HS-5 (cell line): ENCODE data around the gene NAALAD2.

Experiments
- DNase-seq: peaks from one replicate; pipeline ENCODE4 v3.0.0-alpha.2; 2012; ENCODE audit warnings: low read depth

Gene NAALAD2

DNA sequence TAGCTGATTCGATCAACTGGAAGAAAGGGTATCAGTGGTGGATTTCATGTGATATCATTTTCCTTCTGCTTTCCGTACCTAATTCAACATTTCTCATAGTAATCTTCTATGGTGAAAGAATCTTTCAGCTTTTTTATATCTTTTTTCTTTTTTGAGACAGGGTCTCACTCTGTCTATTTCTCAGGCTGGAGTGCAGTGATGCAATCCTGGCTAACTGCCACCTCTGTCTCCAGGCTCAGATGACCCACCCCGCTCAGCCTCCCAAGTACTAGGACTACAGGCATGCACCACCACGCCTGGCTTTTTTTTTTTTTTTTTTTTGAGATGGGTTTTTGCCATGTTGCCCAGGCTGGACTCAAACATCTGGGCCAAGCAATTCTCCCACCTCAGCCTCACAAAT, 107.0 kb downstream of the NAALAD2 start:
- DNase-seq = no peak
